ENCODE results near the gene SHB.

The SHB gene

DNA sequence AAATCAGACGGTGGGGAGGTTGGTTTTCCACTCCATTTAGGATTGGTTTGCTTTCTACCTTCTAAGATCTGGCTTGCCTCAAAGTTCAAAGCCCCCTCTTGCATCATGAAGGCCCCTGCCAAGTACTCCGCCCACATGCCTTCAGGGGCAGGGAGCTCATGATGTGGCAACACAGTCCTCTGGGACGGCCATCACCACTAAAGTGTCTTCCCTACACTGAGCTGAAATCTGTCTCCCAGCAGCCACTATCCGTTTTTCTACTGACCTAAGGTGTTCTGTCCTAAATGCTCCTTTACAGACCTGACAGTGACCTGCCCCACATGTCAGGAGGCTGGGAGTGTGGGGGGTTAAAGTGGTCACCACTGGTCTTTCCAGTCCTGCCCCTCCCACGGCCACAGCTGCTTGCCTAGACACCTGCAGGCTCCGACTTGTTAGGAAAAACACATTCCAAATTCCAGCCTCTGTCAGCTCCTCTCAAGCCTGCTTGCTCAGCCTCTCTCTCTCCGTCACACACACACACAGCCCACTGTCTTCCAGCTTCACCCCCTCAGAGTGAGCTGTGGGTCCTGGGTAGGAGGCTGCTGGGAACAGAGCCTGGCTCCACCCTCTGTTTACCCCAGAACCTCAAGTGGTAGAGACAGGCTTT lies 44.9 kb downstream of the SHB start:
- DNase-seq (ENCODE audit: low spot score) = no peak

- no peak for DNase-seq (ENCODE audit: low spot score)
Observed at GRCh38 chr9:38023661-38024035, 45.4 kb downstream of the SHB start.

- no peak for DNase-seq (ENCODE audit: low spot score)
Observed at GRCh38 chr9:38022995-38023394, 46.0 kb downstream of the SHB start.

DNA sequence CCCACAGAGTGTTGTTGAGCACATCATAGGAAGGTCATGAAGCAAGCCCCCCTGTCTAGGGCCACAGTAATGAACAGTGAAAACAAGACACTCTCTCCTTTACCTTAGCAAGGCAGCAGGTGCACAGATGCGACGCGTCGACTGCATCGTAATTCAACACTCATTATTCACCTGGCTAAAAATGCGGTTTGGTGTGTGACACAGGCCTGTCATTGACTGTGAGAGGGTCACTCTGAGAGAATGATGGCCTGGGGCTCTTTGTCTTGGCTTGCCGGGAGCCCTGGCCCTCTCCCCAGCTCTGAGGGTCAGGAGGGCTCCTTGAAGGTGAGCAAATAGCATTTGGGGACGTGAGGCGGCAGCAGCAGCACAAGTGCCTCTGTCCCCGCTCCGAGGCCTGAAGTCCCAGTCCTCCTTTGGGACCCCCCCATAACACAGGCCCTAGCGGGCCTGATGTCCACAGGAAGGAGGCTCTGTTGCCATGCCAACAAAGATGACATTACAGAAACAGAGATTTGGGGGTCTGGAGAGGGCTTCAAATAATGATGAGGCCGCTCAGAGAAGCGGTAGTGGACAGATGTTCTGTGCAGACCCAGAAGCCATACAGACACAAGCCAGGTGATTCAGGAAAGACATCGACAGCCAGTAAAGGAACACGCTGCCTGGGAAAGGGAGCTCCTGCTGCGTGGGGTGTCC lies 46.7 kb downstream of the SHB start:
- DNase-seq (ENCODE audit: low spot score) = no peak

- no peak for DNase-seq (ENCODE audit: low spot score)
Observed at GRCh38 chr9:38020151-38021076, 48.6 kb downstream of the SHB start.

- DNase-seq (ENCODE audit: low spot score) = no peak
Observed at GRCh38 chr9:38019731-38020130, 49.3 kb downstream of the SHB start.

- DNase-seq (ENCODE audit: low spot score) = no peak
Observed at GRCh38 chr9:38018958-38019602, 49.9 kb downstream of the SHB start.

GRCh38 chr9:38018241-38018957 lies 50.6 kb downstream of the SHB start:
- no peak for DNase-seq (ENCODE audit: low spot score)

DNA sequence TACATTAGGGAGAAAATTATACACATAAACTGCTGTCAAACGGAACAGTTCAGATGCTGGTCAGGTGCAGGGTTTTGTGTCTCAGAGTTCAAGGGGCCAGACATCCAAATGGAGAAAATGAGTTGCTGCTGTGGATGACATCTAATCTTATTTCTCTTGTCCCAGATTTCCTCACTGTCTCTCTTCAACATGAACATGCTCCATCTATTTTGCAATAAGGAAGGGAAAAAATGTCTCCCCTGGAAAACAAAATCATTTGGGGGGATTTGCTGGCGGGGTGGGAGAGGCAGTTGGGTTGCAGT lies 51.2 kb downstream of the SHB start:
- DNase-seq (ENCODE audit: low spot score) = no peak

DNA sequence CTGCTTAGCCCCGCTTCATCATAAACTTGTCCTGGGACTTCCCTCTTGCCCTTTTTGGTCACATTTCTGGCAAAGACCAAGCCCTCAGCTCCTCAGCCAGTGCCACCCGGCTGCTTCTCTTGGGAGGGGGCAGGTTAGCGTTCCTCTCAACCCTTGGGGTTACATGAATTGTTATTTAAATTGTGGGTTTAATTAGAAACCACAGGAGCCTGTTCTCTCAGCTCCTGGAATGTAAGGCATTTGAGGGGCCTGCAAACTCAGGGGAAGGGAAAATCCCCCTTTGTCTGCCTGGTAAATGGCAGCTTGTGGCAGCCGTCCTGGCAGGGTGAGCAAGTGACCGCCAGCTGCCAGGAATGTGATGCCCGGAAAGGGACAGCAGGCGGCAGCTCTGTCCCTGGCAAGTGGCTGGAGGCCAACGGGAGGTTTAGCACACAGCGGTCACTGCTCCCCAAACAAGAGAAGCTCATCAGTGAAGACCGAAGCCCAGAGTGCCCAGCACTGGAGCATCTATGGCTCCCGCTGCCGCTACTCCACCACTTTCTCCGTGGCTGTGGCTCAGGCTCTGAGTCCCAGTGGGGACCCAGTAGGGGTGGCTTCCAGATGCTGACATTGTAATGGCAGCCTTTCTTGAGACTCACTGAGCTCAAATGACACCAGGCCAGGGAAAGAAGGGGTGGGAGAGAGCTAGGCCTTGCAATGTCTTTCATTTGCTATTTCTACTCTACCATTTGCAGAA lies 51.7 kb downstream of the SHB start:
- no peak for DNase-seq (ENCODE audit: low spot score)

DNA sequence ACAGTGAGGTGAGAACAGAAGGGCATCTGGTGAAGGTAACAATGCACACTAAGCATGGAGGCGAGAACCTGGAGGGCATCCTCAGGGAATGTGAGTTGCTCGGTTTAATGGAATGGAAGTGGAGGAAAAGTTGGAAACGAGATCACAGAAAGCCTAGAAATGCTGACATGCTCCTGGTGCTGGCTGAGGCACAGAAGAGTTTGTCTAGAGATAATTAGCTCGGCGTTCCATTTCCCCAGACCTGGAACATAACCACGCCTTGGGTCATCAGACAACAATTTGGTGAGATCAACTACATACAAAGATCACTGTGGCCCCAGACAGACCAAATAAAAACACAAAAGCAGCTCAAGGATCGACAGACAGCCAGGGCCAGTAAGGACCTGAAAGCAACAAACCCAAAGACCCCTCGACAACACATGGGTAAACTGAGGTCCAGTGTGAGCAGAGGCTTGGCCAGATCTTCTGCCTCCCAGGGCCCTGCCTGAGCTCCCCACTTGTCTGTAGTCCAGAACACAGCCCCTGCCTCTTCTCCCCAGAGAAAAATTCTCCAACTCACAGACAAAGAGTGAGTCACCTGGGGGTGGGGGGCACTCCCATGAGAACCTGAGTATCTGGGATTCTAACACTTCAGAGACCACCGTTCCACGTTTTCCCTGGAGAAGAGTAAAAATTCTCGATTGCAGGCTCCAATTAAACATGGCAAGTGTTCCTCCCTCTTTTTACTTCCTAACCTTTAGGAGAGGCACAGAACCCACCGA lies 52.5 kb downstream of the SHB start:
- no peak for DNase-seq (ENCODE audit: low spot score)

- DNase-seq (ENCODE audit: low spot score) = no peak
Observed at GRCh38 chr9:38015906-38016305, 53.1 kb downstream of the SHB start.

DNA sequence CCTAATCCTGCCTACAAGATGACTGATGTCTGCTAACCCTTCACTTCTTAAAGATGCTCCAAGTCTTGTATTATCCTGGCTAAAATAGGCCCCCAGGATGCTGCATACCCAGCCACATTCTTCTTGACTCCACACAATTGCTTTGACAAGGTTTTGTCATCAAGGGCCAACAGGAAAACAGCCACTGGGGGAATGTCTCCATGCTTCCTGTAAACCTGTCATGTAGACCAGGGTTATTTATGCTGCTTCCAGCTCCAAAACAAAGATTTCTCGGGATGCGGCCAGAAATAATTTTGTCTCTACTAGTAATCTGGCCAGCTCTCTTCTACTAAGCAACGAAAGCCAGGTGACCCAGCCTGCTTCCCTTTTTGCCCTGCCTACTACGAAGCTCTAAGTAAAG lies 53.8 kb downstream of the SHB start:
- DNase-seq (ENCODE audit: low spot score) = no peak

- no peak for DNase-seq (ENCODE audit: low spot score)
Observed at GRCh38 chr9:38012767-38013450, 56.1 kb downstream of the SHB start.

GRCh38 chr9:38011991-38012390 lies 57.0 kb downstream of the SHB start:
- DNase-seq (ENCODE audit: low spot score) = no peak

DNA sequence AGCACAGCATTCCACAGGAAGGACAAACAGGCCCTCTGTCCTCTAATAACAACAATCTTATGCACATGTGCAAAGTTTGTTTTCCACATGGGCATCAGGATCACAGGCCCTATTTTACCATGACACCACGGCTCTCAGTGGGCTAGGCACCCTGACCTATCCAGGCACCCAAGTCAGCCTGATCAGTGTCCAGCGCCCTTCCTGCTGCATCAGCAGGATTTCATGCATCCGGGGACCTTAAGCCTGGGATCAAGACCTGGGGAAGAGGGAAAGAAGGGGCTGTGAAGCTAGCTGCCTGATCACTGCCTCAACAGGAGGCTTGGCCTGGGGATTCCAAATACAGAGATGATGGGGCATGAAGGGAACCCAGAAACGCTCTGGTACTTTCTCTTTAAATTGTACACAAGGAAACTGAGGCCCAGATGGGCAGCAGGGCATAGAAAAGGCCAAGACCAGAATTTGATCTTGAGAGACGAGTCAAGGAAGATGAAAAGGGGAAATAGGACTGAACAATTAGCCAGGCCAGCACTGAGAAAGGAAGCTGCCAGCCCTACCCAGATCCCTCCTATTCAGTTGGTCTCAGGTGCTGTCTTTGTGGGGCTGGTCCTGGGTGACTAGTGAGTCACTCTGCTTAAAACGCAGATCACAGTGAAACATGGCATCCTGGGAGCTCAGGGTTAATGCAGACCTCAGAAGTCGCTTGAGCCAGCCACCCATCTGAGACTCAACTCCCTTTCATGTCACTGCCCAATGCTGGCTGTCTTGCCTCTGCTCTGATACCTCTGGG lies 57.9 kb downstream of the SHB start:
- DNase-seq (ENCODE audit: low spot score) = no peak

GRCh38 chr9:38009990-38010389 lies 59.0 kb downstream of the SHB start:
- DNase-seq (ENCODE audit: low spot score) = no peak

DNA sequence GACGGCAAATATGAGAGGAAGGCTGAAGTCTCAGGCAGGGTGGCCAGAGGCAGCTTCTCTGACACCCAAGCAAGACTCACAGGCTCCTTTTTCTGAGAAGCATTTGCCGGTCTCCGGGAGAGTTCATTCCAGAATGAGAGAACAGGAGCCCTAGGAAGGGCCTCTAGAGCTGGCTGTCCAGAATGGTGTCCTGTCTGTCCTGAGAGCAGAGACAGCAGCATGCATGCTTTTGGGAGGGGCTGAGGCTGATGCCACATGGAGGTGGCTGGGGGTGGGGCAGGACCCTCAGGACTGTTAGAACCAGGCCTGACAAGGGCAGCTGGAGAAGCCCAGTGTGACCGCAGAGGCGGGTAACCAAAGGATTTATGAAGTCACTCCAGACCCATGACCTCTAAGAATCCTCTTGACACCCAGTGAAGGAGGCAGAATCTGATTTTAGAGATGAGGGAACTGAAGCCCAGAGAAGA lies 60.0 kb downstream of the SHB start:
- no peak for DNase-seq (ENCODE audit: low spot score)
